ENCODE data around the gene CTIF. TPM values are rescaled to one million over a fixed set of nuclear protein-coding genes. Genes with fewer than 3 reads are reported as not detected.

The CTIF gene
- total RNA-seq, 1 experiment from 2014 or later: 5.8 TPM

DNA sequence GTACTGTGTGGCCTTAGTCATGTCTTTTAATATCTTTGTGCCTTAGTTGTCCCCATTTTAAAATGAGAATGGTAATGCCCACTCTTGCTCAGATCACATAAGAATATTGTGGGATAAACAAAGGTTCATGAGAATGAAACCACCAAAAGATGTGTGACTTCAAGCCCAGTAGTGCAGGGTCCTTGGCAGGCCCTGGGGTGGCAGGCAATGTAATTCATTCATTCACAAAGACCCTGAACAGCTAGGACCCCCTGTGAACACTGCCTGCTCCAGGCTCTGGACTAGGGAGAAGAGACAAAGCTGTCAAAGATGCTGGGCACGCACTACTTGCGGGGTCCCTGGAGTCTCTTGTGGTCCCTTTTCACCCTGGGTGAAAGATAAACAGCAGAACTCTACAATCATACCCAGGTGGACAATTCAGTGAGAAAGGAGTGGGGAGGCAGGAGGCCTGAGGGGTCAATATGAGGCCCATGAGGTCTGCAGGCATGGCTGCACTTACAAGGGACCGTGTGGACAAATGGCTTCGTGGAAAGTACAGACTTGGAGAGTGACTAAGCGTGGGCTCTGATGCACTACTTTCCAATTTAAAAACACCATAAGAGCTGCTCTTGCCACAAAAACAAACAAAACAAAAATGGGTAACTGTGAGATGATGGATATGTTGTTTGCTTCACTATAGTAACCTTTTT is 275.8 kb downstream of the CTIF start:
- Histone ChIP-seq H3F3A (ENCODE audit: low read length, unreplicated experiment) (no peaks in the 10 kb centered on the region), H3K9ac (ENCODE audit: low read length) (no peak overlapping the region), H2AFZ (ENCODE audit: low read length) (no peak overlapping the region), H4K20me1 (ENCODE audit: low read length) (no peaks in the 10 kb centered on the region), H3K27me3 (ENCODE audit: low read length) (no peaks in the 10 kb centered on the region), H3K9me3 (ENCODE audit: low read length) (no peaks in the 10 kb centered on the region), H3K4me3 (ENCODE audit: low read length) (no peak overlapping the region), H3K9me2 (replicated peaks; ENCODE audit: low read length) (no peaks in the 10 kb centered on the region), H3K4me2 (ENCODE audit: low read length) (no peak overlapping the region), H3K4me1 (ENCODE audit: insufficient read depth, low read length) (peaks cover 10% of the 10 kb centered on the region; the same call in 1 of the 2 replicates), H3K36me3 (ENCODE audit: low read depth, low read length) (no peaks in the 10 kb centered on the region), H3K27ac (ENCODE audit: low read length) (no peak overlapping the region), H3K79me2 (ENCODE audit: low read length) (no peaks in the 10 kb centered on the region)
- ATAC-seq: no peak
- TF ChIP-seq, protein P1, sequence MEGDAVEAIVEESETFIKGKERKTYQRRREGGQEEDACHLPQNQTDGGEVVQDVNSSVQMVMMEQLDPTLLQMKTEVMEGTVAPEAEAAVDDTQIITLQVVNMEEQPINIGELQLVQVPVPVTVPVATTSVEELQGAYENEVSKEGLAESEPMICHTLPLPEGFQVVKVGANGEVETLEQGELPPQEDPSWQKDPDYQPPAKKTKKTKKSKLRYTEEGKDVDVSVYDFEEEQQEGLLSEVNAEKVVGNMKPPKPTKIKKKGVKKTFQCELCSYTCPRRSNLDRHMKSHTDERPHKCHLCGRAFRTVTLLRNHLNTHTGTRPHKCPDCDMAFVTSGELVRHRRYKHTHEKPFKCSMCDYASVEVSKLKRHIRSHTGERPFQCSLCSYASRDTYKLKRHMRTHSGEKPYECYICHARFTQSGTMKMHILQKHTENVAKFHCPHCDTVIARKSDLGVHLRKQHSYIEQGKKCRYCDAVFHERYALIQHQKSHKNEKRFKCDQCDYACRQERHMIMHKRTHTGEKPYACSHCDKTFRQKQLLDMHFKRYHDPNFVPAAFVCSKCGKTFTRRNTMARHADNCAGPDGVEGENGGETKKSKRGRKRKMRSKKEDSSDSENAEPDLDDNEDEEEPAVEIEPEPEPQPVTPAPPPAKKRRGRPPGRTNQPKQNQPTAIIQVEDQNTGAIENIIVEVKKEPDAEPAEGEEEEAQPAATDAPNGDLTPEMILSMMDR (conservative IDR thresholded peaks at IDR 0.05; ENCODE audit: low read depth, low read length): no peak
- TF ChIP-seq EZH2phosphoT487 (IDR thresholded peaks at IDR 0.05; ENCODE audit: borderline replicate concordance, low read length): no peak
- no peak for TF ChIP-seq EZH2 (IDR thresholded peaks at IDR 0.05; ENCODE audit: low read length, unreplicated experiment)
- DNase-seq: no peak
- CTCF ChIA-PET: no interaction called here
- intact Hi-C loops (cut with micrococcal nuclease): no loop called here
- POLR2A ChIA-PET (ENCODE audit: unreplicated experiment): no interaction called here
- BruUV-seq (replicated peaks): no TSS peak

DNA sequence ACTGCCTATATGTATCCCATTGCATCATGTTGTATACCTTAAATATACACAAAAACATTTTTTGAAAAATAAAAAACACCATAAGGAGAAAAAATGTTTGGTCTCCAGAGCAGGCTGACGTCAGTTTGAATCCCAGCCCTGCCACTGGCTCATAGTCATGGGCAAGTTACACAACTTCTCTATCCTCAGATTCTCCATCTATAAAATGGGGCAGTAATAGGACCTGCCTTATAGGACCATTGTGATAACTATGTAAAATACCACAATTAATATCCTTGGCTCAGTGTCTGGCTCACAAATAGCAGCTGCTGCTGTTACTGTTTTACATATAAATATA is 276.3 kb downstream of the CTIF start:
- H3K9ac ChIP-seq (ENCODE audit: low read length): no peak overlapping the region
- H3K27me3 ChIP-seq (ENCODE audit: low read length): no peaks in the 10 kb centered on the region
- no peak for ATAC-seq
- intact Hi-C loops (cut with micrococcal nuclease): no loop called here
- H3K9me2 ChIP-seq (replicated peaks; ENCODE audit: low read length): no peaks in the 10 kb centered on the region
- no peak for DNase-seq
- H3K27ac ChIP-seq (ENCODE audit: low read length): no peak overlapping the region
- no peaks in the 10 kb centered on the region for H3K36me3 ChIP-seq (ENCODE audit: low read depth, low read length)
- H3K9me3 ChIP-seq (ENCODE audit: low read length): no peaks in the 10 kb centered on the region
- no peaks in the 10 kb centered on the region for H3K79me2 ChIP-seq (ENCODE audit: low read length)
- H3F3A ChIP-seq (ENCODE audit: low read length, unreplicated experiment): no peaks in the 10 kb centered on the region
- POLR2A ChIA-PET (ENCODE audit: unreplicated experiment): no interaction called here
- TF ChIP-seq EZH2phosphoT487 (IDR thresholded peaks at IDR 0.05; ENCODE audit: borderline replicate concordance, low read length) (no peak), EZH2 (IDR thresholded peaks at IDR 0.05; ENCODE audit: low read length, unreplicated experiment) (no peak)
- TF ChIP-seq, protein P1 (conservative IDR thresholded peaks at IDR 0.05; ENCODE audit: low read depth, low read length): no peak
- no peak overlapping the region for H2AFZ ChIP-seq (ENCODE audit: low read length)
- peaks cover 10% of the 10 kb centered on the region; the same call in 1 of the 2 replicates for H3K4me1 ChIP-seq (ENCODE audit: insufficient read depth, low read length)
- no TSS peak for BruUV-seq (replicated peaks)
- H3K4me3 ChIP-seq (ENCODE audit: low read length): no peak overlapping the region
- H4K20me1 ChIP-seq (ENCODE audit: low read length): no peaks in the 10 kb centered on the region
- H3K4me2 ChIP-seq (ENCODE audit: low read length): no peak overlapping the region
- CTCF ChIA-PET: no interaction called here

DNA sequence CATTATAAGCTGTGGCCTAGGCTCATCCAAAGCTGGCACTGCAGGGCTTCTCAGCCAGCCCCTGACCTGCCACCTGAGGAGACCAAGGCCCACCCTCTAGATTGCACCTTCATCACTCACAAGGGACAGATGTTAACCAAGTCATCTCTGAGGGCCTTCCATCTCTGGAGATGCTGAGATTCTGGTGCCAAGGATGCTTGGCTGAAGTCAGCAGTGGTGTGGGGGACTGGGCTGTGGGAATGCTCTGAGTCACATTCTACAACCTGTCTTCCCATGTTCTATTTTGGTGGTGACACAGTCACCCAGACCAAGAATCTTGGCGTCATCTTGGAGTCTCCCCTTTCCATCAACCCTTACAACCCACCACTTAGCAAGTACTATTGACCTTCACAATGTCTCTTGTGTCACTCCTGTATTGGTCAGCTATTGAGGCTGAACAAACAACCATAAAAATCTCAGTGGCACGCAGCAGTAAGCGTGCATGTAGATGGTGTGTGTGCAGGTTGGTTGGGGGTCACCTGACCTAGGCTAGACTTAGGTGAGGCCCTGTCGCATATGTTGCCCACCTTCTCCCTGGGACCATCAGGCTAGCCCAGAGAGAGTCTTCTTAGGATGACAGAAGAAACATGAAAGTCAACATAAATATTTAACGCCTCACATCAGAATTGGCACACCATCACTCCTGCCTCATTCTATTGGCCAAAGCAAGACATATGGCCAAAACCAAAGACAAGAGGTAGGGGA is 276.9 kb downstream of the CTIF start:
- H3K27ac ChIP-seq (ENCODE audit: low read length): no peak overlapping the region
- H4K20me1 ChIP-seq (ENCODE audit: low read length): no peaks in the 10 kb centered on the region
- no peak for TF ChIP-seq EZH2 (IDR thresholded peaks at IDR 0.05; ENCODE audit: low read length, unreplicated experiment)
- TF ChIP-seq, protein P1 (conservative IDR thresholded peaks at IDR 0.05; ENCODE audit: low read depth, low read length): no peak
- no peak for TF ChIP-seq EZH2phosphoT487 (IDR thresholded peaks at IDR 0.05; ENCODE audit: borderline replicate concordance, low read length)
- CTCF ChIA-PET: no interaction called here
- peak; percentile 1 for DNase-seq
- intact Hi-C loops (cut with micrococcal nuclease): no loop called here
- H3K79me2 ChIP-seq (ENCODE audit: low read length): no peaks in the 10 kb centered on the region
- no peak overlapping the region for H2AFZ ChIP-seq (ENCODE audit: low read length)
- no peaks in the 10 kb centered on the region for H3K36me3 ChIP-seq (ENCODE audit: low read depth, low read length)
- no peaks in the 10 kb centered on the region for H3K9me2 ChIP-seq (replicated peaks; ENCODE audit: low read length)
- no peak overlapping the region for H3K4me3 ChIP-seq (ENCODE audit: low read length)
- no peak overlapping the region for H3K9ac ChIP-seq (ENCODE audit: low read length)
- POLR2A ChIA-PET (ENCODE audit: unreplicated experiment): no interaction called here
- no peak overlapping the region for H3K4me2 ChIP-seq (ENCODE audit: low read length)
- BruUV-seq (replicated peaks): no TSS peak
- no peak for ATAC-seq
- no peaks in the 10 kb centered on the region for H3K9me3 ChIP-seq (ENCODE audit: low read length)
- no peaks in the 10 kb centered on the region for H3K27me3 ChIP-seq (ENCODE audit: low read length)
- no peaks in the 10 kb centered on the region for H3F3A ChIP-seq (ENCODE audit: low read length, unreplicated experiment)
- H3K4me1 ChIP-seq (ENCODE audit: insufficient read depth, low read length): peaks cover 10% of the 10 kb centered on the region; the same call in 1 of the 2 replicates
